Measurements from ENCODE around the gene HPSE2. TPM values are rescaled to one million over a fixed set of nuclear protein-coding genes. Genes with fewer than 3 reads are reported as not detected.

HPSE2 gene
- polyA plus RNA-seq, 1 of the 3 experiments (the other 2 are of a cell fraction): not detected

- Histone ChIP-seq H3K27ac (ENCODE audit: low read depth in 2 of 2, low read length in 1 of 2) (no peak overlapping the region), H3K4me3 (ENCODE audit: low read depth in 2 of 2, low read length in 1 of 2) (no peak overlapping the region), H4K20me1 (ENCODE audit: insufficient read depth) (no peaks in the 10 kb centered on the region), H3K4me1 (ENCODE audit: control insufficient read depth in 1 of 2, insufficient read depth in 2 of 2, low read depth in 1 of 2, low read length in 1 of 2) (no peaks in the 10 kb centered on the region), H3K9ac (no peak overlapping the region), H3F3A (replicated peaks; ENCODE audit: insufficient read depth) (no peaks in the 10 kb centered on the region), H3K79me2 (ENCODE audit: insufficient read depth) (no peaks in the 10 kb centered on the region), H3K9me2 (no peaks in the 10 kb centered on the region), H3K4me2 (no peak overlapping the region), H3K27me3 (ENCODE audit: insufficient read depth) (no peaks in the 10 kb centered on the region), H3K36me3 (replicated peaks in 1 of 2; ENCODE audit: control insufficient read depth in 1 of 2, insufficient read depth in 2 of 2, low read length in 1 of 2) (no peaks in the 10 kb centered on the region), H2AFZ (ENCODE audit: low read depth) (no peak overlapping the region), H3K9me3 (no peaks in the 10 kb centered on the region)
- CTCF ChIA-PET: interaction anchor here (0.7 kb wide), 1 partner anchor 97 kb away, joined by 3 read pairs; no protein-coding TSS in a partner anchor
- TF ChIP-seq ZBTB33 (IDR thresholded peaks at IDR 0.05; ENCODE audit: borderline replicate concordance, low read depth) (no peak), RXRA (IDR thresholded peaks at IDR 0.05; ENCODE audit: borderline replicate concordance, low read depth) (no peak), NFIC (IDR thresholded peaks at IDR 0.05; ENCODE audit: borderline replicate concordance) (no peak), EP300 (IDR thresholded peaks at IDR 0.05; ENCODE audit: borderline replicate concordance in 1 of 2, low read depth in 1 of 2, low read length in 1 of 2) (no peak), GATA2 (CRISPR knock-in tag; IDR thresholded peaks at IDR 0.05) (no peak), JUND (IDR thresholded peaks at IDR 0.05) (no peak), YY1 (IDR thresholded peaks at IDR 0.05; ENCODE audit: low read depth) (no peak), GABPA (IDR thresholded peaks at IDR 0.05; ENCODE audit: low read depth) (no peak), TCF12 (IDR thresholded peaks at IDR 0.05) (no peak)
- 1% methylated on average over 6 of the region's 6 CpGs for WGBS (ENCODE audit: low lambda C conversion rate)
- no peak for DNase-seq
- POLR2A ChIA-PET: no interaction called here
Measured at GRCh38 chr10:98646998-98647917, 588.4 kb downstream of the HPSE2 start.

GRCh38 chr10:98644466-98644865 lies 591.2 kb downstream of the HPSE2 start:
- WGBS (ENCODE audit: low lambda C conversion rate): 0% methylated on average over 1 of the region's 1 CpG
- CTCF ChIA-PET: interaction anchor here (0.6 kb wide), 1 partner anchor 9 kb away, joined by 3 read pairs; no protein-coding TSS in a partner anchor

More at GRCh38 chr10:98644466-98644865, 591.2 kb downstream of the HPSE2 start:
- DNase-seq: no peak
- Histone ChIP-seq H3F3A (replicated peaks; ENCODE audit: insufficient read depth) (no peaks in the 10 kb centered on the region), H2AFZ (ENCODE audit: low read depth) (no peak overlapping the region), H4K20me1 (ENCODE audit: insufficient read depth) (no peaks in the 10 kb centered on the region), H3K36me3 (replicated peaks in 1 of 2; ENCODE audit: control insufficient read depth in 1 of 2, insufficient read depth in 2 of 2, low read length in 1 of 2) (no peaks in the 10 kb centered on the region), H3K4me2 (no peak overlapping the region), H3K4me1 (ENCODE audit: control insufficient read depth in 1 of 2, insufficient read depth in 2 of 2, low read depth in 1 of 2, low read length in 1 of 2) (no peaks in the 10 kb centered on the region), H3K4me3 (ENCODE audit: low read depth in 2 of 2, low read length in 1 of 2) (no peak overlapping the region), H3K9ac (no peak overlapping the region), H3K27ac (ENCODE audit: low read depth in 2 of 2, low read length in 1 of 2) (no peak overlapping the region), H3K9me3 (no peaks in the 10 kb centered on the region), H3K9me2 (no peaks in the 10 kb centered on the region), H3K27me3 (ENCODE audit: insufficient read depth) (no peaks in the 10 kb centered on the region), H3K79me2 (ENCODE audit: insufficient read depth) (no peaks in the 10 kb centered on the region)
- POLR2A ChIA-PET: no interaction called here
- TF ChIP-seq RFX5 (IDR thresholded peaks at IDR 0.05; ENCODE audit: low read length) (no peak), GABPA (IDR thresholded peaks at IDR 0.05; ENCODE audit: low read depth) (no peak), RAD21 (IDR thresholded peaks at IDR 0.05; ENCODE audit: low read length) (no peak), USF2 (IDR thresholded peaks at IDR 0.05; ENCODE audit: borderline replicate concordance, low read depth, low read length) (no peak), CHD2 (IDR thresholded peaks at IDR 0.05; ENCODE audit: low read length, partially characterized antibody) (no peak), EZH2phosphoT487 (IDR thresholded peaks at IDR 0.05; ENCODE audit: borderline replicate concordance, low read depth) (no peak), RCOR1 (IDR thresholded peaks at IDR 0.05; ENCODE audit: low read length) (no peak), TCF12 (IDR thresholded peaks at IDR 0.05) (no peak), GATA2 (CRISPR knock-in tag; IDR thresholded peaks at IDR 0.05) (no peak), MEF2A (IDR thresholded peaks at IDR 0.05; ENCODE audit: borderline replicate concordance, low read depth) (no peak), IRF3 (IDR thresholded peaks at IDR 0.05; ENCODE audit: low read depth, low read length) (no peak), RXRA (IDR thresholded peaks at IDR 0.05; ENCODE audit: borderline replicate concordance, low read depth) (no peak), POLR2AphosphoS5 (IDR thresholded peaks at IDR 0.05; ENCODE audit: low read depth, low read length) (no peak), NRF1 (IDR thresholded peaks at IDR 0.05; ENCODE audit: low read depth, low read length) (no peak), JUND (IDR thresholded peaks at IDR 0.05) (no peak), MAX (IDR thresholded peaks at IDR 0.05; ENCODE audit: low read depth) (no peak), CTCF (IDR thresholded peaks at IDR 0.05) (no peak), YY1 (IDR thresholded peaks at IDR 0.05; ENCODE audit: low read depth) (no peak)

Measured in SK-N-SH (cell line).